Osteoblast (primary cell): ENCODE results near the gene MUSK. TPM values are rescaled to one million over a fixed set of nuclear protein-coding genes. Genes with fewer than 3 reads are reported as not detected.

ENCODE experiments used
- DNase-seq: peaks from one replicate; pipeline ENCODE4 v3.0.0; 2011; ENCODE audit warnings: low spot score, mixed read lengths; ENCODE audit not compliant: insufficient read length; ENCODE audit errors: missing footprints
- H2AFZ ChIP-seq: 2 replicates; pipeline ENCODE4 v1.6.0; 2011; ENCODE audit warnings: mild to moderate bottlenecking, low read length
- H3K27ac ChIP-seq: 2 replicates; pipeline ENCODE4 v1.5.1; 2011; ENCODE audit warnings: mild to moderate bottlenecking, low read depth, low read length, moderate library complexity
- H3K27me3 ChIP-seq: 2 replicates; pipeline ENCODE4 v1.6.0; 2012; ENCODE audit warnings: mild to moderate bottlenecking, control low read depth, inconsistent platforms, low read length, moderate library complexity; ENCODE audit not compliant: insufficient read depth
- H3K36me3 ChIP-seq: 2 replicates; pipeline ENCODE4 v1.5.1; 2011; ENCODE audit warnings: mild to moderate bottlenecking, low read length, control low read depth, moderate library complexity; ENCODE audit not compliant: insufficient read depth
- H3K4me1 ChIP-seq: 2 replicates; pipeline ENCODE4 v1.5.1; 2011; ENCODE audit warnings: mild to moderate bottlenecking, low read length, control low read depth, moderate library complexity; ENCODE audit not compliant: insufficient read depth
- H3K4me2 ChIP-seq: 2 replicates; pipeline ENCODE4 v1.6.0; 2011; ENCODE audit warnings: mild to moderate bottlenecking, low read length; ENCODE audit not compliant: insufficient read depth
- H3K4me3 ChIP-seq: fragments of 200-600 bp; sonication (generic); 3 replicates; pipeline ENCODE4 v1.5.1; 2012; ENCODE audit warnings: mild to moderate bottlenecking, low read length, inconsistent platforms; ENCODE audit not compliant: insufficient read depth
- H3K79me2 ChIP-seq: 2 replicates; pipeline ENCODE4 v1.6.0; 2012; ENCODE audit warnings: mild to moderate bottlenecking, low read length, control low read depth, inconsistent platforms; ENCODE audit not compliant: insufficient read depth
- H3K9me3 ChIP-seq: 2 replicates; pipeline ENCODE4 v1.5.1; 2011; ENCODE audit warnings: low read depth, low read length, control low read depth
- H4K20me1 ChIP-seq: 2 replicates; pipeline ENCODE4 v1.6.0; 2012; ENCODE audit warnings: mild to moderate bottlenecking, low read length, control low read depth; ENCODE audit not compliant: insufficient read depth
- CTCF ChIP-seq: IDR thresholded peaks from 2 replicates; pipeline ENCODE4 v1.5.1; 2011; ENCODE audit warnings: mild to moderate bottlenecking, low read depth, low read length, moderate library complexity; ENCODE audit errors: extremely low read depth
- total RNA-seq: library from RNA; depleted of rRNA; stranded (reverse); fragments of >200 nt; gene quantifications from 2 replicates; pipeline ENCODE4 v1.2.3, GENCODE V29; 2012

The MUSK gene
- total RNA-seq, 1 donor: under 0.01 TPM

GRCh38 chr9:110623462-110624025, 45.0 kb upstream of the MUSK start:
- Histone ChIP-seq H4K20me1 (no peaks in the 10 kb centered on the region), H3K79me2 (no peaks in the 10 kb centered on the region), H2AFZ (no peak overlapping the region), H3K9me3 (no peaks in the 10 kb centered on the region), H3K27me3 (no peaks in the 10 kb centered on the region), H3K36me3 (no peaks in the 10 kb centered on the region), H3K27ac (no peak overlapping the region), H3K4me1 (peaks cover 24% of the 10 kb centered on the region), H3K4me2 (peak overlapping the region; percentile 20), H3K4me3 (no peak overlapping the region)
- TF ChIP-seq CTCF: peak; percentile 63
- peak; percentile 68 for DNase-seq

- H3K27me3 ChIP-seq: no peaks in the 10 kb centered on the region
- no peak for TF ChIP-seq CTCF
- peak overlapping the region; percentile 62 for H2AFZ ChIP-seq
- no peaks in the 10 kb centered on the region for H3K9me3 ChIP-seq
- DNase-seq: no peak
- peak overlapping the region; percentile 82 for H3K4me2 ChIP-seq
- no peaks in the 10 kb centered on the region for H3K79me2 ChIP-seq
- H3K4me3 ChIP-seq: peak overlapping the region; percentile 51
- no peaks in the 10 kb centered on the region for H3K36me3 ChIP-seq
- H3K27ac ChIP-seq: peak overlapping the region; percentile 94
- H4K20me1 ChIP-seq: no peaks in the 10 kb centered on the region
- peaks cover 15% of the 10 kb centered on the region for H3K4me1 ChIP-seq
These were observed 42.3 kb upstream of the MUSK start for GRCh38 chr9:110626101-110626829.

GRCh38 chr9:110635589-110635988, 33.0 kb upstream of the MUSK start:
- H3K27me3 ChIP-seq: no peaks in the 10 kb centered on the region
- no peaks in the 10 kb centered on the region for H3K9me3 ChIP-seq
- H3K4me2 ChIP-seq: no peak overlapping the region
- no peaks in the 10 kb centered on the region for H3K36me3 ChIP-seq
- peaks cover 6% of the 10 kb centered on the region for H3K4me1 ChIP-seq
- no peak for DNase-seq
- H3K4me3 ChIP-seq: no peak overlapping the region
- no peak for TF ChIP-seq CTCF
- H3K79me2 ChIP-seq: no peaks in the 10 kb centered on the region
- H4K20me1 ChIP-seq: no peaks in the 10 kb centered on the region
- no peak overlapping the region for H3K27ac ChIP-seq
- no peak overlapping the region for H2AFZ ChIP-seq

GRCh38 chr9:110638381-110638954, 30.1 kb upstream of the MUSK start:
- no peaks in the 10 kb centered on the region for H3K27me3 ChIP-seq
- H2AFZ ChIP-seq: no peak overlapping the region

More at GRCh38 chr9:110638381-110638954, 30.1 kb upstream of the MUSK start:
- DNase-seq: no peak
- Histone ChIP-seq H3K4me2 (no peak overlapping the region), H3K36me3 (no peaks in the 10 kb centered on the region), H3K79me2 (no peaks in the 10 kb centered on the region), H3K4me3 (no peak overlapping the region), H3K27ac (no peak overlapping the region), H3K9me3 (no peaks in the 10 kb centered on the region), H3K4me1 (peaks cover 15% of the 10 kb centered on the region), H4K20me1 (no peaks in the 10 kb centered on the region)
- peak; percentile 58 for TF ChIP-seq CTCF
